K562 (cell line): ENCODE data around the gene CHD5. TPM values are rescaled to one million over a fixed set of nuclear protein-coding genes. Genes with fewer than 3 reads are reported as not detected.

ENCODE experiments used
- BRD9 ChIP-seq: fragments of 450-650 bp; IDR thresholded peaks from 2 replicates; pipeline ENCODE4 v1.6.1; 2018; ENCODE audit warnings: low read depth; ENCODE audit not compliant: partially characterized antibody
- BRF1 ChIP-seq: IDR thresholded peaks from 3 replicates; pipeline ENCODE4 v1.6.1; 2011; ENCODE audit warnings: borderline replicate concordance, mild to moderate bottlenecking; ENCODE audit not compliant: insufficient read length; ENCODE audit errors: extremely low read depth
- CHD4 ChIP-seq: fragments of 200-600 bp; sonication (generic); IDR thresholded peaks from 3 replicates; pipeline ENCODE4 v1.6.1; 2012; ENCODE audit warnings: low read depth, mild to moderate bottlenecking, mixed read lengths, low read length, inconsistent platforms; ENCODE audit not compliant: insufficient read depth, insufficient replicate concordance, poor library complexity, severe bottlenecking
- COPS2 ChIP-seq: fragments of 450-650 bp; conservative IDR thresholded peaks from 2 replicates; pipeline ENCODE4 v1.6.1; 2016; ENCODE audit warnings: mild to moderate bottlenecking, moderate library complexity
- DIDO1 ChIP-seq: fragments of 450-650 bp; IDR thresholded peaks from 2 replicates; pipeline ENCODE4 v1.6.1; 2016; ENCODE audit warnings: low read depth, missing biosample characterization, missing genetic modification characterization
- DNMT1 ChIP-seq: fragments of 450-650 bp; IDR thresholded peaks from 2 replicates; pipeline ENCODE4 v1.6.1; 2016; ENCODE audit warnings: antibody characterized with exemption, mild to moderate bottlenecking
- HDGF ChIP-seq: fragments of 450-650 bp; IDR thresholded peaks from 2 replicates; pipeline ENCODE4 v1.6.1; 2016
- HNRNPK ChIP-seq: fragments of 200-400 bp; formaldehyde crosslinking; IDR thresholded peaks from one replicate; pipeline ENCODE4 v1.6.1; 2018; ENCODE audit warnings: mild to moderate bottlenecking, low read depth, low read length; ENCODE audit not compliant: poor library complexity, severe bottlenecking
- NCOA4 ChIP-seq: fragments of 450-650 bp; IDR thresholded peaks from 2 replicates; pipeline ENCODE4 v1.6.1; 2018; ENCODE audit warnings: mild to moderate bottlenecking; ENCODE audit not compliant: partially characterized antibody
- PTTG1 ChIP-seq: fragments of 450-650 bp; IDR thresholded peaks from 2 replicates; pipeline ENCODE4 v1.6.1; 2016; ENCODE audit warnings: low read depth, mild to moderate bottlenecking, missing genetic modification characterization, missing compliant biosample characterization
- SOX6 ChIP-seq: fragments of 450-650 bp; IDR thresholded peaks from 2 replicates; pipeline ENCODE4 v1.6.1; 2014; ENCODE audit warnings: mild to moderate bottlenecking
- TCFL5 ChIP-seq: fragments of 250-450 bp; sonication (Bioruptor Pico); conservative IDR thresholded peaks from 2 replicates; pipeline ENCODE4 v1.6.1; 2021; ENCODE audit warnings: mild to moderate bottlenecking, moderate library complexity, matching md5 sums
- ZEB2 ChIP-seq: fragments of 450-650 bp; IDR thresholded peaks from 2 replicates; pipeline ENCODE4 v1.6.1; 2016
- ZNF316 ChIP-seq: fragments of 450-650 bp; IDR thresholded peaks from 2 replicates; pipeline ENCODE4 v1.6.1; 2016
- ZSCAN32 ChIP-seq: fragments of 450-650 bp; formaldehyde crosslinking; IDR thresholded peaks from 2 replicates; pipeline ENCODE4 v1.4.0; 2020; ENCODE audit warnings: mild to moderate bottlenecking, moderate library complexity
- polyA plus RNA-seq, 8 experiments: library from polyadenylated mRNA; depleted of rRNA in 4 of 8; stranded (reverse) in 5 of 8; unstranded in 3 of 8; fragments of >200 nt; fragmentation: Nextera tagmentation in 2 of 8; fragmentation: Illumina TruSeq in 1 of 8; extraction: Ambion mirVana in 2 of 8; extraction: Trizol in 1 of 8; gene quantifications; 2 replicates each; pipeline versions ENCODE4 v1.2.1 to v1.2.3, GENCODE V29; 2011 to 2014; ENCODE audit warnings: inconsistent platforms in 1 of 8, missing spikeins in 1 of 8
- total RNA-seq, 7 experiments: library from RNA; depleted of rRNA in 6 of 7; stranded (reverse); fragments of >200 nt in 6 of 7; fragmentation: Illumina TruSeq in 2 of 7; extraction: Trizol in 2 of 7; gene quantifications; 2 replicates each; pipeline versions ENCODE4 v1.2.1 to v1.2.3, GENCODE V29; 2011 to 2021; ENCODE audit warnings: low replicate concordance in 1 of 7
- TF ChIP-seq, protein P1 (sequence below): sonication (generic); formaldehyde crosslinking; IDR thresholded peaks from 2 replicates; pipeline ENCODE4 v1.8.1; 2023; ENCODE audit warnings: mild to moderate bottlenecking, missing genetic modification reagents
- TF ChIP-seq, protein P2 (sequence below): sonication (generic); formaldehyde crosslinking; IDR thresholded peaks from 2 replicates; pipeline ENCODE4 v1.8.1; 2023; ENCODE audit warnings: missing genetic modification reagents, mild to moderate bottlenecking, borderline replicate concordance
- TF ChIP-seq, protein P3 (sequence below): fragments of 250-450 bp; sonication (Bioruptor Pico); IDR thresholded peaks from 2 replicates; pipeline ENCODE4 v1.8.0; 2022; ENCODE audit warnings: moderate library complexity, mild to moderate bottlenecking, inconsistent platforms
- TF ChIP-seq, protein P4 (sequence below): sonication (generic); formaldehyde crosslinking; IDR thresholded peaks from 2 replicates; pipeline ENCODE4 v1.8.0; 2022; ENCODE audit warnings: missing genetic modification reagents, mild to moderate bottlenecking, moderate library complexity, borderline replicate concordance
- TF ChIP-seq, protein P5 (sequence below): fragments of 450-650 bp; IDR thresholded peaks from 2 replicates; pipeline ENCODE4 v1.6.1; 2018; ENCODE audit warnings: mild to moderate bottlenecking, low read depth; ENCODE audit not compliant: partially characterized antibody

The CHD5 gene
- total and polyA plus RNA-seq, 9 of the 15 experiments (the other 6 are each of a cell fraction or from before 2014, with no cell fraction given): 0.03 to 0.52 (median 0.11) TPM; not detected in 2

DNA sequence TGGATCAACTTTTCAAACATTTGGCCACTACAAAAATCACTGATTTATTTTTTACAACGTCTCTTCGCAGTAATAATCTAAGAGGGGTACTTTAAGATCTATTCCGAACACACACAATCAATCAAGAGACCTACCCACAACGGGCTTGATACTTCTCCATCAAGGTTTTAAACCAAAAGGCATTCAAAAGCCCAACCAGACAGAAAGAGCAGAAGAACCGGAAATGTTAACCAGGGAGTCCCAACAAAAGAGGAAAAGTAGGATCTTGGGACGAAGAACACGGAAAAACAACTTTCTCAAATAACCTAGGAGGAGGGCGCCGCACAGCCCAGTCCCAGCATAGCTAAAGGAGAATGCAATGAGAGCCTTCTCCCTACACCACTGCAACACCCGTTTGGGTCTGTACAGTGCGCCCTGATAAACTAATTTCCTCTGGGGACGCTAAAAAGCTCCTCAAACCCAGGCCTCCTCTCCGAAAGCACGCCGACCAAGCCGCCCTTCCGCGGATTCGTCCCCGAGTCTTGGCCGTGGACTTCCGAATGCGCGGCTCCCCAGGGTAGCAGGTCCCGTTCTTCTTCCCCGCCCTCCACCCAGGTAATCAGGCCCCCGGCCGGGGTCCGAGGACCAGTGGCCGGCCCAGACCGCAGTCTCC lies 18.7 kb upstream of the CHD5 start (continued):
- TF ChIP-seq, protein P1, sequence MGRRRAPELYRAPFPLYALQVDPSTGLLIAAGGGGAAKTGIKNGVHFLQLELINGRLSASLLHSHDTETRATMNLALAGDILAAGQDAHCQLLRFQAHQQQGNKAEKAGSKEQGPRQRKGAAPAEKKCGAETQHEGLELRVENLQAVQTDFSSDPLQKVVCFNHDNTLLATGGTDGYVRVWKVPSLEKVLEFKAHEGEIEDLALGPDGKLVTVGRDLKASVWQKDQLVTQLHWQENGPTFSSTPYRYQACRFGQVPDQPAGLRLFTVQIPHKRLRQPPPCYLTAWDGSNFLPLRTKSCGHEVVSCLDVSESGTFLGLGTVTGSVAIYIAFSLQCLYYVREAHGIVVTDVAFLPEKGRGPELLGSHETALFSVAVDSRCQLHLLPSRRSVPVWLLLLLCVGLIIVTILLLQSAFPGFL: no peak
- TF ChIP-seq ZEB2: no peak
- no peak for TF ChIP-seq PTTG1 (tag)
- no peak for TF ChIP-seq COPS2
- no peak for TF ChIP-seq ZNF316
- no peak for TF ChIP-seq HNRNPK
- TF ChIP-seq, protein P2, sequence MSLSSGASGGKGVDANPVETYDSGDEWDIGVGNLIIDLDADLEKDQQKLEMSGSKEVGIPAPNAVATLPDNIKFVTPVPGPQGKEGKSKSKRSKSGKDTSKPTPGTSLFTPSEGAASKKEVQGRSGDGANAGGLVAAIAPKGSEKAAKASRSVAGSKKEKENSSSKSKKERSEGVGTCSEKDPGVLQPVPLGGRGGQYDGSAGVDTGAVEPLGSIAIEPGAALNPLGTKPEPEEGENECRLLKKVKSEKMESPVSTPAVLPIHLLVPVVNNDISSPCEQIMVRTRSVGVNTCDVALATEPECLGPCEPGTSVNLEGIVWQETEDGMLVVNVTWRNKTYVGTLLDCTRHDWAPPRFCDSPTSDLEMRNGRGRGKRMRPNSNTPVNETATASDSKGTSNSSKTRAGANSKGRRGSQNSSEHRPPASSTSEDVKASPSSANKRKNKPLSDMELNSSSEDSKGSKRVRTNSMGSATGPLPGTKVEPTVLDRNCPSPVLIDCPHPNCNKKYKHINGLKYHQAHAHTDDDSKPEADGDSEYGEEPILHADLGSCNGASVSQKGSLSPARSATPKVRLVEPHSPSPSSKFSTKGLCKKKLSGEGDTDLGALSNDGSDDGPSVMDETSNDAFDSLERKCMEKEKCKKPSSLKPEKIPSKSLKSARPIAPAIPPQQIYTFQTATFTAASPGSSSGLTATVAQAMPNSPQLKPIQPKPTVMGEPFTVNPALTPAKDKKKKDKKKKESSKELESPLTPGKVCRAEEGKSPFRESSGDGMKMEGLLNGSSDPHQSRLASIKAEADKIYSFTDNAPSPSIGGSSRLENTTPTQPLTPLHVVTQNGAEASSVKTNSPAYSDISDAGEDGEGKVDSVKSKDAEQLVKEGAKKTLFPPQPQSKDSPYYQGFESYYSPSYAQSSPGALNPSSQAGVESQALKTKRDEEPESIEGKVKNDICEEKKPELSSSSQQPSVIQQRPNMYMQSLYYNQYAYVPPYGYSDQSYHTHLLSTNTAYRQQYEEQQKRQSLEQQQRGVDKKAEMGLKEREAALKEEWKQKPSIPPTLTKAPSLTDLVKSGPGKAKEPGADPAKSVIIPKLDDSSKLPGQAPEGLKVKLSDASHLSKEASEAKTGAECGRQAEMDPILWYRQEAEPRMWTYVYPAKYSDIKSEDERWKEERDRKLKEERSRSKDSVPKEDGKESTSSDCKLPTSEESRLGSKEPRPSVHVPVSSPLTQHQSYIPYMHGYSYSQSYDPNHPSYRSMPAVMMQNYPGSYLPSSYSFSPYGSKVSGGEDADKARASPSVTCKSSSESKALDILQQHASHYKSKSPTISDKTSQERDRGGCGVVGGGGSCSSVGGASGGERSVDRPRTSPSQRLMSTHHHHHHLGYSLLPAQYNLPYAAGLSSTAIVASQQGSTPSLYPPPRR (CRISPR knock-in tag): no peak
- no peak for TF ChIP-seq BRF1
- no peak for TF ChIP-seq HDGF
- no peak for TF ChIP-seq BRD9
- TF ChIP-seq, protein P3, sequence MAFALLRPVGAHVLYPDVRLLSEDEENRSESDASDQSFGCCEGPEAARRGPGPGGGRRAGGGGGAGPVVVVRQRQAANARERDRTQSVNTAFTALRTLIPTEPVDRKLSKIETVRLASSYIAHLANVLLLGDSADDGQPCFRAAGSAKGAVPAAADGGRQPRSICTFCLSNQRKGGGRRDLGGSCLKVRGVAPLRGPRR (CRISPR knock-in tag): no peak
- TF ChIP-seq TCFL5: no peak
- TF ChIP-seq CHD4: no peak
- TF ChIP-seq, protein P4, sequence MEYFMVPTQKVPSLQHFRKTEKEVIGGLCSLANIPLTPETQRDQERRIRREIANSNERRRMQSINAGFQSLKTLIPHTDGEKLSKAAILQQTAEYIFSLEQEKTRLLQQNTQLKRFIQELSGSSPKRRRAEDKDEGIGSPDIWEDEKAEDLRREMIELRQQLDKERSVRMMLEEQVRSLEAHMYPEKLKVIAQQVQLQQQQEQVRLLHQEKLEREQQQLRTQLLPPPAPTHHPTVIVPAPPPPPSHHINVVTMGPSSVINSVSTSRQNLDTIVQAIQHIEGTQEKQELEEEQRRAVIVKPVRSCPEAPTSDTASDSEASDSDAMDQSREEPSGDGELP (CRISPR knock-in tag): no peak
- TF ChIP-seq DIDO1 (tag): no peak
- TF ChIP-seq ZSCAN32 (CRISPR knock-in tag): no peak
- TF ChIP-seq DNMT1: no peak
- TF ChIP-seq SOX6: no peak
- TF ChIP-seq, protein P5, sequence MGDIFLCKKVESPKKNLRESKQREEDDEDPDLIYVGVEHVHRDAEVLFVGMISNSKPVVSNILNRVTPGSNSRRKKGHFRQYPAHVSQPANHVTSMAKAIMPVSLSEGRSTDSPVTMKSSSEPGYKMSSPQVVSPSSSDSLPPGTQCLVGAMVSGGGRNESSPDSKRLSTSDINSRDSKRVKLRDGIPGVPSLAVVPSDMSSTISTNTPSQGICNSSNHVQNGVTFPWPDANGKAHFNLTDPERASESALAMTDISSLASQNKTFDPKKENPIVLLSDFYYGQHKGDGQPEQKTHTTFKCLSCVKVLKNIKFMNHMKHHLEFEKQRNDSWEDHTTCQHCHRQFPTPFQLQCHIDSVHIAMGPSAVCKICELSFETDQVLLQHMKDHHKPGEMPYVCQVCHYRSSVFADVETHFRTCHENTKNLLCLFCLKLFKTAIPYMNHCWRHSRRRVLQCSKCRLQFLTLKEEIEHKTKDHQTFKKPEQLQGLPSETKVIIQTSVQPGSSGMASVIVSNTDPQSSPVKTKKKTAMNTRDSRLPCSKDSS: peak; percentile 4
- TF ChIP-seq NCOA4: no peak
